Chondrocyte (in vitro differentiated cells): ENCODE results near the gene CST8. TPM values are rescaled to one million over a fixed set of nuclear protein-coding genes. Genes with fewer than 3 reads are reported as not detected.

Source experiments
- DNase-seq: peaks from one replicate; pipeline ENCODE4 v3.0.0; 2021; ENCODE audit warnings: mixed read lengths, low spot score
- H3K27ac Mint-ChIP-seq: one replicate; pipeline ENCODE4 v1.8.0; 2021; ENCODE audit warnings: mild to moderate bottlenecking, moderate library complexity, mixed read lengths; ENCODE audit not compliant: unreplicated experiment
- H3K27me3 Mint-ChIP-seq: 2 replicates; pipeline ENCODE4 v1.8.0; 2021; ENCODE audit warnings: low read depth, mixed read lengths
- H3K36me3 Mint-ChIP-seq: 2 replicates; pipeline ENCODE4 v1.8.0; 2021; ENCODE audit warnings: low read depth, mixed read lengths
- H3K4me1 Mint-ChIP-seq: 2 replicates; pipeline ENCODE4 v1.8.0; 2021; ENCODE audit warnings: low read depth, mild to moderate bottlenecking, mixed read lengths
- H3K4me3 Mint-ChIP-seq: one replicate; pipeline ENCODE4 v1.8.0; 2021; ENCODE audit warnings: mild to moderate bottlenecking, moderate library complexity, mixed read lengths; ENCODE audit not compliant: unreplicated experiment
- H3K9me3 Mint-ChIP-seq: 2 replicates; pipeline ENCODE4 v1.8.0; 2021; ENCODE audit warnings: low read depth, mixed read lengths
- CTCF ChIP-seq: fragments of 200-600 bp; sonication (generic); IDR thresholded peaks from 2 replicates; pipeline ENCODE4 v1.5.0; 2021; ENCODE audit warnings: antibody characterized with exemption, mild to moderate bottlenecking, moderate library complexity
- total RNA-seq: library from RNA; stranded (reverse); gene quantifications from 3 replicates; pipeline ENCODE4 v1.2.1, GENCODE V29; 2021

Gene CST8
- total RNA-seq, 1 donor from 2014 or later: not detected

- Mint-ChIP-seq H3K9me3 (no peaks in the 10 kb centered on the region), H3K4me3 (no peak overlapping the region), H3K27me3 (peaks cover 4% of the 10 kb centered on the region), H3K27ac (no peak overlapping the region), H3K4me1 (no peaks in the 10 kb centered on the region), H3K36me3 (no peaks in the 10 kb centered on the region)
- TF ChIP-seq CTCF: no peak
- no peak for DNase-seq
Measured at GRCh38 chr20:23536328-23536974, 45.5 kb downstream of the CST8 start.

DNA sequence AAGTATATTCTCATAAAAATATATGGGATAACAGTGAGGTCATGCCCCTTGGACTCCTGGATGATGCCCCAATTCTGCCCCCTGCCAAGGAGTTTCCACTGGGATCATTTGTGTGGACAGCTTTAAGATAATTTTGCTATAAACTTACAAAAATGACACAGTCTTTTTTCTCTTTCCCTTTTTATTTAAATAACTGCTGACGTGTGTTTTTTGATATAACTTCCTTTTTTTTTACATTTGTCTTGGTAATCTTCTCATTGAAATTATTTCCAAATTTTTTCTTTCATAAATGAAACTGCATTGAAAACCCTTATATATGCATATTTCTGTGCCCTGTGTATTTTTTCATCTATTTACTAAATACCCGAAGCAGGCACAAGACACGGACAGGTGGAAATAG is 46.1 kb downstream of the CST8 start:
- Mint-ChIP-seq H3K4me1 (no peaks in the 10 kb centered on the region), H3K27ac (no peak overlapping the region), H3K36me3 (no peaks in the 10 kb centered on the region), H3K4me3 (no peak overlapping the region), H3K27me3 (peaks cover 4% of the 10 kb centered on the region), H3K9me3 (no peaks in the 10 kb centered on the region)
- TF ChIP-seq CTCF: no peak
- no peak for DNase-seq

DNA sequence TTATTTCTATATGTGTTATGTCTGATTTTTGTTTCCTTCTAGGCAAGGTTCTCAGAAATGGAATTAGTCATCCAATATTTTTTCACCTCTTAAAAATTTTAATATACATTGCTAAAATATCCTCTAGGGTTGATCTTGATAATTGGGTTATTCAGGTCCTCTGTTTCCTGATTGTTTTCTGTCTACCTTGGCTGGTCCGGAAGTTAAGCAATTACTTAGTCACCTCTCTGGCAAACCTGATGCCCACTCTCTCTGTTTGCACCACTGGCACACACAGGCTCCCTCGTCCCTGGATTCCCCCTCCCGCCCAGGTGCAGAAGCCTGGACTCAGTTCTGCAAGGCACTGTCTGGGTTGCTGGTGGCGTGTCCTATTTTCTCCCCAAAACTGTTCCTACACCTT is 49.7 kb downstream of the CST8 start:
- Mint-ChIP-seq H3K4me3 (no peak overlapping the region), H3K27ac (no peak overlapping the region), H3K4me1 (no peaks in the 10 kb centered on the region), H3K27me3 (peaks cover 4% of the 10 kb centered on the region), H3K9me3 (no peaks in the 10 kb centered on the region), H3K36me3 (no peaks in the 10 kb centered on the region)
- no peak for TF ChIP-seq CTCF
- no peak for DNase-seq

DNA sequence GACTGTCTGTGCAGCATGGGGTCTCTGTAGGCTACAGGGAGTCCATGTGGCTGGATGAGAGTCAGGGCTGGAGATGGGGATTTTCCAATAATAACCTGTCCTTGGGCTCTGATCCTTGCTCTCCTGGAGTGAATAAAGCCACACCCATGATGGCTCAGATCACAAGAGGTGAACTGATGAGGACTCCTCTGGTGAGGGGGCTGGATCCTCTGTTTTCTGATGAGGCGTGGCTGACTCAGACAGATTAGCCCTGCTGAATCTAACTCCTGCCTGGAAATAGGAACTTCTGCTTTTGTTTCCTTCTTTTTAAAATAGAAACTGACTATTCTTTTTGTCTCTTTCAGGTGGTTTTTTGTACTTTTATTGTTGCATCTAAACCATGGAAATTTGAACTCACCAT is 50.4 kb downstream of the CST8 start:
- H3K36me3 Mint-ChIP-seq: no peaks in the 10 kb centered on the region
- H3K4me3 Mint-ChIP-seq: no peak overlapping the region

DNA sequence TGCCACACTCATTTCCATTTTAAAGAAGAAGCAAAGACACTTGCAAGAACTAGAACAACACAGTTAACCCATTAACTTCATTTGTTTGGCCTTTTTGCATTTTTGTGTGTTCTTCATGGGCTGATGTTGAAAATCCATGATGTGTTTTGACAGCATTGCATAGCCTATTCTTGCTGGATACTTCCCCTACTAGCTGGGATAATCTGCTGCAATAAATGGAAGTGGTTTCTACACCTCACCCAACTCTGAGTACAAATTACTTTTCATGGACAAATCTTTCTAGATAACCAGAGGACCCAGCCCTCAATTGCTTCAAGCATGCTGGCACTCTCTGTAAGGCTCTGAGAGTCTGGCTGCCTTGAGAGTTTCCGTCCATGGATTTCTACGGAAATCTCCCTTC is 50.9 kb downstream of the CST8 start:
- no peaks in the 10 kb centered on the region for H3K4me1 Mint-ChIP-seq
- H3K4me3 Mint-ChIP-seq: no peak overlapping the region
- no peaks in the 10 kb centered on the region for H3K36me3 Mint-ChIP-seq
- no peak overlapping the region for H3K27ac Mint-ChIP-seq
- H3K27me3 Mint-ChIP-seq: peaks cover 4% of the 10 kb centered on the region
- no peak for DNase-seq
- H3K9me3 Mint-ChIP-seq: no peaks in the 10 kb centered on the region
- no peak for TF ChIP-seq CTCF

More for the DNA sequence above, 50.4 kb downstream of the CST8 start:
- Mint-ChIP-seq H3K9me3 (no peaks in the 10 kb centered on the region), H3K4me1 (no peaks in the 10 kb centered on the region), H3K27ac (no peak overlapping the region), H3K27me3 (peaks cover 4% of the 10 kb centered on the region)
- no peak for DNase-seq
- no peak for TF ChIP-seq CTCF
